Measurements from ENCODE around the gene PRSS23. TPM values are rescaled to one million over a fixed set of nuclear protein-coding genes. Genes with fewer than 3 reads are reported as not detected.
"Not testable (repeated sequence)": the region's sequence is repeated elsewhere in the genome, so short reads cannot be mapped to it uniquely, and the experiment has no call there.

Gene PRSS23
- total and polyA plus RNA-seq, 9 donors, result 14.5 to 37.5 (median 26.1) TPM

- Histone ChIP-seq H3K27me3 (ENCODE audit: control insufficient read depth, insufficient read depth, low read length) (no peaks in the 10 kb centered on the region), H3K27ac (ENCODE audit: low read length) (no peak overlapping the region), H3K4me1 (ENCODE audit: control insufficient read depth, insufficient read depth, low read length) (peaks cover 6% of the 10 kb centered on the region), H3K4me3 (ENCODE audit: low read length) (no peak overlapping the region), H3K9me3 (replicated peaks; ENCODE audit: control insufficient read depth, low read depth, low read length) (no peaks in the 10 kb centered on the region), H3K36me3 (ENCODE audit: control insufficient read depth, insufficient read depth, low read length) (no peaks in the 10 kb centered on the region)
- DNase-seq, result no peak
These were observed 9.2 kb downstream of the PRSS23 start for GRCh38 chr11:86809561-86809960.

GRCh38 chr11:86810288-86810687 lies 9.9 kb downstream of the PRSS23 start:
- peak; percentile 61 for DNase-seq
- WGBS (ENCODE audit: insufficient coverage), result no CpG with 5 or more reads among the region's 2 CpGs
- H3K27ac ChIP-seq (ENCODE audit: low read length), result peak overlapping the region; percentile 29
- H3K4me1 ChIP-seq (ENCODE audit: control insufficient read depth, insufficient read depth, low read length), result peaks cover 4% of the 10 kb centered on the region
- no peaks in the 10 kb centered on the region for H3K9me3 ChIP-seq (replicated peaks; ENCODE audit: control insufficient read depth, low read depth, low read length)
- H3K27me3 ChIP-seq (ENCODE audit: control insufficient read depth, insufficient read depth, low read length), result no peaks in the 10 kb centered on the region
- no peaks in the 10 kb centered on the region for H3K36me3 ChIP-seq (ENCODE audit: control insufficient read depth, insufficient read depth, low read length)
- no peak overlapping the region for H3K4me3 ChIP-seq (ENCODE audit: low read length)

- H3K27ac ChIP-seq (ENCODE audit: low read length), result no peak overlapping the region
- peaks cover 4% of the 10 kb centered on the region for H3K4me1 ChIP-seq (ENCODE audit: control insufficient read depth, insufficient read depth, low read length)
- H3K27me3 ChIP-seq (ENCODE audit: control insufficient read depth, insufficient read depth, low read length), result no peaks in the 10 kb centered on the region
- WGBS (ENCODE audit: insufficient coverage), result 86% methylated on average over 2 of the region's 2 CpGs
- no peaks in the 10 kb centered on the region for H3K9me3 ChIP-seq (replicated peaks; ENCODE audit: control insufficient read depth, low read depth, low read length)
- no peak for DNase-seq
- H3K4me3 ChIP-seq (ENCODE audit: low read length), result no peak overlapping the region
- H3K36me3 ChIP-seq (ENCODE audit: control insufficient read depth, insufficient read depth, low read length), result no peaks in the 10 kb centered on the region
These were observed 11.4 kb downstream of the PRSS23 start for GRCh38 chr11:86811637-86812321.

GRCh38 chr11:86812322-86812670 lies 12.0 kb downstream of the PRSS23 start:
- Histone ChIP-seq H3K9me3 (replicated peaks; ENCODE audit: control insufficient read depth, low read depth, low read length) (no peaks in the 10 kb centered on the region), H3K4me3 (ENCODE audit: low read length) (no peak overlapping the region), H3K27ac (ENCODE audit: low read length) (no peak overlapping the region), H3K36me3 (ENCODE audit: control insufficient read depth, insufficient read depth, low read length) (no peaks in the 10 kb centered on the region), H3K4me1 (ENCODE audit: control insufficient read depth, insufficient read depth, low read length) (peaks cover 4% of the 10 kb centered on the region), H3K27me3 (ENCODE audit: control insufficient read depth, insufficient read depth, low read length) (no peaks in the 10 kb centered on the region)
- 90% methylated on average over 2 of the region's 7 CpGs for WGBS (ENCODE audit: insufficient coverage)
- DNase-seq, result no peak

- no peak for DNase-seq
- WGBS (ENCODE audit: insufficient coverage), result no CpG with 5 or more reads among the region's 1 CpG
- no peak overlapping the region for H3K27ac ChIP-seq (ENCODE audit: low read length)
These were observed 12.6 kb downstream of the PRSS23 start for GRCh38 chr11:86812981-86813380.

GRCh38 chr11:86814775-86815174 lies 14.4 kb downstream of the PRSS23 start:
- WGBS (ENCODE audit: insufficient coverage), result 60% methylated on average over 3 of the region's 3 CpGs
- peak; percentile 65 for DNase-seq
- Histone ChIP-seq H3K27ac (ENCODE audit: low read length) (no peak overlapping the region), H3K4me1 (ENCODE audit: control insufficient read depth, insufficient read depth, low read length) (peaks cover 6% of the 10 kb centered on the region), H3K9me3 (replicated peaks; ENCODE audit: control insufficient read depth, low read depth, low read length) (no peaks in the 10 kb centered on the region), H3K4me3 (ENCODE audit: low read length) (no peak overlapping the region), H3K27me3 (ENCODE audit: control insufficient read depth, insufficient read depth, low read length) (no peaks in the 10 kb centered on the region), H3K36me3 (ENCODE audit: control insufficient read depth, insufficient read depth, low read length) (no peaks in the 10 kb centered on the region)

More at GRCh38 chr11:86812981-86813380, 12.6 kb downstream of the PRSS23 start:
- no peaks in the 10 kb centered on the region for H3K27me3 ChIP-seq (ENCODE audit: control insufficient read depth, insufficient read depth, low read length)
- no peaks in the 10 kb centered on the region for H3K9me3 ChIP-seq (replicated peaks; ENCODE audit: control insufficient read depth, low read depth, low read length)
- H3K36me3 ChIP-seq (ENCODE audit: control insufficient read depth, insufficient read depth, low read length), result no peaks in the 10 kb centered on the region
- H3K4me1 ChIP-seq (ENCODE audit: control insufficient read depth, insufficient read depth, low read length), result peaks cover 4% of the 10 kb centered on the region
- H3K4me3 ChIP-seq (ENCODE audit: low read length), result no peak overlapping the region

- DNase-seq, result no peak
- no peak overlapping the region for H3K4me3 ChIP-seq (ENCODE audit: low read length)
- no peak overlapping the region for H3K27ac ChIP-seq (ENCODE audit: low read length)
- no peaks in the 10 kb centered on the region for H3K27me3 ChIP-seq (ENCODE audit: control insufficient read depth, insufficient read depth, low read length)
- H3K9me3 ChIP-seq (replicated peaks; ENCODE audit: control insufficient read depth, low read depth, low read length), result no peaks in the 10 kb centered on the region
- no peaks in the 10 kb centered on the region for H3K36me3 ChIP-seq (ENCODE audit: control insufficient read depth, insufficient read depth, low read length)
- WGBS (ENCODE audit: insufficient coverage), result 100% methylated on average over 1 of the region's 2 CpGs
- peaks cover 6% of the 10 kb centered on the region for H3K4me1 ChIP-seq (ENCODE audit: control insufficient read depth, insufficient read depth, low read length)
These were observed 15.4 kb downstream of the PRSS23 start for GRCh38 chr11:86815726-86816125.

- no peaks in the 10 kb centered on the region for H3K36me3 ChIP-seq (ENCODE audit: control insufficient read depth, insufficient read depth, low read length)
- H3K27ac ChIP-seq (ENCODE audit: low read length), result no peak overlapping the region
- WGBS (ENCODE audit: insufficient coverage), result 100% methylated on average over 3 of the region's 5 CpGs
- H3K9me3 ChIP-seq (replicated peaks; ENCODE audit: control insufficient read depth, low read depth, low read length), result no peaks in the 10 kb centered on the region
- no peak overlapping the region for H3K4me3 ChIP-seq (ENCODE audit: low read length)
- H3K27me3 ChIP-seq (ENCODE audit: control insufficient read depth, insufficient read depth, low read length), result no peaks in the 10 kb centered on the region
- H3K4me1 ChIP-seq (ENCODE audit: control insufficient read depth, insufficient read depth, low read length), result peaks cover 6% of the 10 kb centered on the region
- DNase-seq, result no peak
These were observed 15.9 kb downstream of the PRSS23 start for GRCh38 chr11:86816251-86816726.

GRCh38 chr11:86818462-86819192 lies 18.3 kb downstream of the PRSS23 start:
- no peaks in the 10 kb centered on the region for H3K9me3 ChIP-seq (replicated peaks; ENCODE audit: control insufficient read depth, low read depth, low read length)
- 0% methylated on average over 1 of the region's 9 CpGs for WGBS (ENCODE audit: insufficient coverage)
- H3K4me1 ChIP-seq (ENCODE audit: control insufficient read depth, insufficient read depth, low read length), result peaks cover 6% of the 10 kb centered on the region
- H3K36me3 ChIP-seq (ENCODE audit: control insufficient read depth, insufficient read depth, low read length), result no peaks in the 10 kb centered on the region
- H3K4me3 ChIP-seq (ENCODE audit: low read length), result no peak overlapping the region
- H3K27me3 ChIP-seq (ENCODE audit: control insufficient read depth, insufficient read depth, low read length), result no peaks in the 10 kb centered on the region
- peak; percentile 92 for DNase-seq
- no peak overlapping the region for H3K27ac ChIP-seq (ENCODE audit: low read length)

GRCh38 chr11:86824139-86824538 lies 23.8 kb downstream of the PRSS23 start:
- H3K9me3 ChIP-seq (replicated peaks; ENCODE audit: control insufficient read depth, low read depth, low read length); H3K36me3 ChIP-seq (ENCODE audit: control insufficient read depth, insufficient read depth, low read length); H3K27me3 ChIP-seq (ENCODE audit: control insufficient read depth, insufficient read depth, low read length); H3K27ac ChIP-seq (ENCODE audit: low read length); DNase-seq; H3K4me1 ChIP-seq (ENCODE audit: control insufficient read depth, insufficient read depth, low read length); H3K4me3 ChIP-seq (ENCODE audit: low read length): not testable (repeated sequence)
- no CpG with 5 or more reads among the region's 3 CpGs for WGBS (ENCODE audit: insufficient coverage)

All from muscle of leg (tissue), 11 donors.